Measurements from ENCODE around the gene GRB10. TPM values are rescaled to one million over a fixed set of nuclear protein-coding genes. Genes with fewer than 3 reads are reported as not detected.

GRB10 gene
- 106 TPM for total RNA-seq

- DNase-seq (ENCODE audit: low spot score), result no peak
Measured at GRCh38 chr7:50782375-50783208, at the start of gene GRB10. GRB10 (minus strand) TSS chr7:50782896; CDS start chr7:50732322, 50,574 bp downstream.

- no peak for DNase-seq (ENCODE audit: low spot score)
Measured at GRCh38 chr7:50828801-50829200, 46.1 kb upstream of the GRB10 start.

- DNase-seq (ENCODE audit: low spot score), result no peak
Measured at GRCh38 chr7:50828116-50828515, 45.4 kb upstream of the GRB10 start.

- DNase-seq (ENCODE audit: low spot score), result no peak
Measured at GRCh38 chr7:50827281-50827680, 44.6 kb upstream of the GRB10 start.

GRCh38 chr7:50826371-50827172, 43.9 kb upstream of the GRB10 start:
- DNase-seq (ENCODE audit: low spot score), result no peak

- no peak for DNase-seq (ENCODE audit: low spot score)
Measured at GRCh38 chr7:50825465-50825864, 42.8 kb upstream of the GRB10 start.

- DNase-seq (ENCODE audit: low spot score), result no peak
Measured at GRCh38 chr7:50824882-50825281, 42.2 kb upstream of the GRB10 start.

- no peak for DNase-seq (ENCODE audit: low spot score)
Measured at GRCh38 chr7:50822706-50823105, 40.0 kb upstream of the GRB10 start.

GRCh38 chr7:50822110-50822509, 39.4 kb upstream of the GRB10 start:
- no peak for DNase-seq (ENCODE audit: low spot score)

GRCh38 chr7:50821457-50822008, 38.8 kb upstream of the GRB10 start:
- no peak for DNase-seq (ENCODE audit: low spot score)

- no peak for DNase-seq (ENCODE audit: low spot score)
Measured at GRCh38 chr7:50818324-50818723, 35.6 kb upstream of the GRB10 start.

GRCh38 chr7:50817561-50817960, 34.9 kb upstream of the GRB10 start:
- DNase-seq (ENCODE audit: low spot score), result no peak

- DNase-seq (ENCODE audit: low spot score), result no peak
Measured at GRCh38 chr7:50815138-50815537, 32.4 kb upstream of the GRB10 start.

- no peak for DNase-seq (ENCODE audit: low spot score)
Measured at GRCh38 chr7:50814166-50814565, 31.5 kb upstream of the GRB10 start.

GRCh38 chr7:50812841-50813475, 30.3 kb upstream of the GRB10 start:
- DNase-seq (ENCODE audit: low spot score), result peak; percentile 84

- DNase-seq (ENCODE audit: low spot score), result no peak
Measured at GRCh38 chr7:50812094-50812493, 29.4 kb upstream of the GRB10 start.

- no peak for DNase-seq (ENCODE audit: low spot score)
Measured at GRCh38 chr7:50808282-50808888, 25.7 kb upstream of the GRB10 start.

- no peak for DNase-seq (ENCODE audit: low spot score)
Measured at GRCh38 chr7:50807026-50807730, 24.5 kb upstream of the GRB10 start.

GRCh38 chr7:50806143-50806542, 23.4 kb upstream of the GRB10 start:
- no peak for DNase-seq (ENCODE audit: low spot score)

GRCh38 chr7:50805447-50806125, 22.9 kb upstream of the GRB10 start:
- no peak for DNase-seq (ENCODE audit: low spot score)
